HS-27A (cell line): ENCODE measurements around the gene AP3D1.

ENCODE experiments used
- DNase-seq: peaks from one replicate; pipeline ENCODE4 v3.0.0-alpha.2; 2012; ENCODE audit warnings: low read depth, missing footprints

The AP3D1 gene

DNA sequence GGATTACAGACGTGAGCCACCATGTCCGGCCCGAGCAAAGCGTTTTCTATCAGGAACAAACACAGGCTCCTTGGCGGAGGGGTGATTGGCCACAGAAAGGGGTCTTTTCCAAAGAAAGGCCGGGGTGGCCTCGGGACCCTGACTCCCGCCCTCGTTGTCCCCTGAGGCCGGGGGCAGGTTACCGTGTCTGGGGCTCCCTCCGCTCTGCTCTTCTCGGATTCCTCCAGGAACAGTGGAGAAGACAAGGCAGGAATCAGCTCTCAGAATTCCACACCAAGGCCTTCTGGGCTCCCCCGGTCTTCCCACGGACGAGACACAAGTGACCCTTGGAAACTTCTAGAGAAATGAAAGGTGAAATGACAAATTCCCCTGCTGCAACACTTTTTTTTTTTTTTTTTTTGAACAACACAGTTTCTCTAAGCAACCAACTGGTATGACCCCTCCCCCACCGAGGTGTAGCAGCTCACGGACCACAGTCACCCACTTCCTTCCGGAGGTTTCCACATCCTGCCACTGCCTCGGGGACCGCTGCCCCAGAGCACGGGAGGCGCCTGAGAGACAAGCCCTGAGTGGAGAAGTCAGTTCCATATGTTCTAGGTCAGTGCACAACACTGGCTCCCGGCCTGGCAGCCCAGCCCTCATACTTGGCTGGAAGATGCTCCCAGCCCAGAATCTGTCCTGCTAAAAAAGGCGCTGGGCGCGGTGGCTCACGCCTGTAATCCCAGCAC, 66.2 kb downstream of the AP3D1 start:
- DNase-seq, result no peak

DNA sequence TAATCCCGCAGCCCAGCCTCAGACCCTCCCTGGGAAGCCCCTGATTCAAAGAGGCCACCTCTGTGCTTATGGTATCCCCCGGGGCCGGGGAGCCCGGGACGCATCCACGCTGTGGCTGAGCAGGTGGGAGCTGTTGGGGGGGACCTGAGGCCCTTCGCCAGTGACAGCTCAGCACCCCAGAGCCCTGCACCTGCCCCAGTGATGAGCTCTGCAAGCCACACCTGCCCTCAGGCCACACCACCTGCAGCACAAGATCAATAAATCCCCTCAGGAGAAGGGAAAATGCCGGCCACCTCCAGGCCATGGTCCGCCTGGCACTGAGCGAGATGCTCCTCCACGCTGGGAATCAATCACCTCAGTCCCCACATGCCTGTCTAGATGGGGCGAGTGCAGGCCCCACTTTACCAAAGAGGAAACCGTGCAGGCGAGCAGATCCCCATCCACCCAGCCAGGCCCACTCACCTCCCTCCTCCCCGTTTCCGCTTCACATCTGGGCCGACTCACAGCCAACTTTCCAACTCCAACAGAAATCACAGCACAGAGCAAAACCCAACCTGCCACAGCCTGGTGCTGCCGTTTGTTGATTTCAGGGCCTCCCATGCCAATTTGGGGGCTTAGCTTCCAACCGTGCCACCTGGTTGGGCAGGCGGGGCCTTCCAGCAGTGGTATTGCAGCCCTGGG, 68.1 kb downstream of the AP3D1 start:
- no peak for DNase-seq

DNA sequence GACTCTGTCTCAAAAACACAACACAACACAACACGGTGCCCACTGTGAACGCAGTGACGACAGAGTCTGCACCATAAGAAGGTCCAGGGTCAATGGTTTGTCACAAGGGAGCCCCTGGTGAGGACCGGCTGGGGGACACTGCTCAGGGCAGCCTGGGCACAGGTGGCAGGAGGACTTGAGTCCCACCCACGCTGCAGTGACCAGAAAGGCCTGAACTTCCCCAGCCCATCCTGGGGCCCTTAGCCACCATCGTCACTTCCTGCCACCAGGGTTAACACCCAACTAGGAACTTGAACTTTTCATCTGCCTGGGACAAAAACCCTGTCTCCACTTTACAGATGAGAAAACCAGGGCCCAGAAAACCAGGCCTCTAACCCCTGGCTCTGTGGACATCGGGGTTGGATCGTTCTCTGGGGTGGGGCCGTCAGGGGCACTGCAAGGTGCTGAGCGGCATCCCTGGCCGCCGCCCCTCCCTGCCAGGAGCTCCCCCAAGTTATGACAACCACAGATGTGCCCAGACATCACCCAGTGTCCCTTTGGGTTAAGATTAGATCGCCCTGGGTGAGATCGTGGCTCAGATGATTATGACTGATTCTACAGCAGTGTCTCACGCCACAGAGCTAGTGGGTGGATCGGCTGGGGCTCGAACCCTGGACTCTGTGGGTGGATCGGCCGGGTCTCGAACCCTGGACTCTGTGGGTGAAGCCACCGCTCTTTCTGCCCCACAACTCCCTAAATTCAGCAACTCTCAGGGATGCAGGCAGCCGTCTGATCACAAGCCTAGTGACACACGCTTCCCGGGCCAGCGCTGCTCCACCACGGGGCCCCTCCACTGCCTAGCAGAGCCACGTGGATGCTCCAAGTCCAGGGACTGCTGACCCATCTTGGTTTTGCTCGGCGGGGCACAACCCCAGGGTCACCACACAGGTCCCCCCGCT, 69.2 kb downstream of the AP3D1 start:
- DNase-seq, result no peak

DNA sequence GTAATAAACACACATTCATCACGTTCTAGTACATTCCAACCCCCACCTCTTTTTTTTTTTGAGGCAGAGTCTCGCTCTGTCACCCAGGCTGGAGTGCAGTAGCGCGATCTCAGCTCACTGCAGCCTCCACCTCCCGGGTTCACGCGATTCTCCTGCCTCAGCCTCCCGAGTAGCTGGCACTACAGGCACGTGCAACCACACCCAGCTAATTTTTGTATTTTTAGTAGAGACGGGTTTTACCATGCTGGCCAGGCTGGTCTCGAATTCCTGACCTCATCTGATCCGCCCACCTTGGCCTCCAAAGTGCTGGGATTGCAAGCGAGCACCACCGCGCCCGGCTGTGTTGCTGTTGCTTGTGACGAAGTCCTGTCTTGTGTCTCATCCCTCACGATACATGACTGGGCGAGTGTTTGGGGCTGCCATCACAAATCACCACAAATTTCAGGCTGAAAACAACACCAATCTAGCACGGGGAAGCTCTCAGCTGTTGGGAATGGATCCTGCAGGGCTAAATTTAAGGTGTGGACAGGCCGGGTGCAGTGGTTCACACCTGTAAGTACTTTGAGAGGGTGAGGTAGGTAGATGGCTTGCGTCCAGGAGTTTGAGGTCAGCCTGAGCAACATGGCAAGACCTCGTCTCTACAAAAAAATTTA, 70.9 kb downstream of the AP3D1 start:
- DNase-seq, result no peak

DNA sequence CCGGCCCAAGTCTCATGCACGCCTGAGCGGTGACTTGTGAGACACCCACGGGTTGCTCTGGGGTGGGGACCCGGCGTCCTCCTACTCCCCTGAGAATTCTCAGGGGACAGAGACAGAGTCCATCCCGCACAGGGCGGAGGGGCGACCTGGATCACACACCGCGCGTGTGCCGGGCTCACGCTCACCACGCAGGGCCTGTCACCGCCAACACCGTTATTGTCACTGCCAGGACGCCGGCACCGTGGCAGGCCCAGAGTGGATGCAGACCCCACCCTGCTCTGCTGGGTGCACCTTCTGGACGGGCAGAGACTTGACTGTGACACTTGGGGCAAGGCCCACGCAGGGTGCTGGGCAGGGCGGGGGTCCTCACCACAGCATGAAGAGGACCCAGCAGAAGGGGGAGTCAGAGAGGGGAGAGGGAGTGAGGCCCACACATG, 71.5 kb downstream of the AP3D1 start:
- DNase-seq, result no peak

DNA sequence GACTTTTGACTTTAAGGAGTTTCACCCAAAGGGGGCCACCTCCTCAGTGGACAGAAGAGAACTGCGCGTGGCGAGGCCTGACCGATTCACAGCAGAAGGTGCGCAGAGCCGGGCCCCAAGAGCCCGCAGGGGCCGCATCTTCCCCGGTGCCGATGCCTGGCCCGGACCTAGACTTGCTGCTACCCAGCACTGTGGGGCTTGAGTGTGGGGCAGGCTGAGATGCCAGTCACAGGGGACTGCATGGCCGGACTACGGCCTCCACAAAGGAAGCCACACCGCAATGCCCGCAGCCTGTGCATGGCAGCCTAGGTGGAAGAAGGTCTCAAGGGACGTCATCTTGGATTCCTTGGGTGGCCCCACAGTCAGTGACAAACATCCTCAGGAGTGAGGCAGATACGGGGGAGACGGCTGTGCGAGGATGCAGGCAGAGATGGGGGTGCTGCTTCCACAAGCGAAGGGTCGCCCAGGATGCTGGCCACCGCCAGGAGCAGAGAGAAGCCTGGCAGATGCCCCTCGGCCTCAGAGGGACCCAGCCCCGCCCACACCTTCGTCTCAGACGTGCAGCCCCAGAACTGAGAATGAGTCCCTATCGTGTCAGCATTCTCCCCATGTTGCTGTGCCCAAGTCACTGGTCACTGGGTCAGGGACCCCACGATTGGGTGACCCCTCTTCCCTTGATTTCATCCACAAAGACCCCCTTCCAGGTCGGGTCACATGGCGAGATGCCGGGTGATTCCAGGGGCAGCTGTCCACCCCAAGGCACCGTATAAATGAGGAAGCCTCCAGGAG, 72.1 kb downstream of the AP3D1 start:
- no peak for DNase-seq

DNA sequence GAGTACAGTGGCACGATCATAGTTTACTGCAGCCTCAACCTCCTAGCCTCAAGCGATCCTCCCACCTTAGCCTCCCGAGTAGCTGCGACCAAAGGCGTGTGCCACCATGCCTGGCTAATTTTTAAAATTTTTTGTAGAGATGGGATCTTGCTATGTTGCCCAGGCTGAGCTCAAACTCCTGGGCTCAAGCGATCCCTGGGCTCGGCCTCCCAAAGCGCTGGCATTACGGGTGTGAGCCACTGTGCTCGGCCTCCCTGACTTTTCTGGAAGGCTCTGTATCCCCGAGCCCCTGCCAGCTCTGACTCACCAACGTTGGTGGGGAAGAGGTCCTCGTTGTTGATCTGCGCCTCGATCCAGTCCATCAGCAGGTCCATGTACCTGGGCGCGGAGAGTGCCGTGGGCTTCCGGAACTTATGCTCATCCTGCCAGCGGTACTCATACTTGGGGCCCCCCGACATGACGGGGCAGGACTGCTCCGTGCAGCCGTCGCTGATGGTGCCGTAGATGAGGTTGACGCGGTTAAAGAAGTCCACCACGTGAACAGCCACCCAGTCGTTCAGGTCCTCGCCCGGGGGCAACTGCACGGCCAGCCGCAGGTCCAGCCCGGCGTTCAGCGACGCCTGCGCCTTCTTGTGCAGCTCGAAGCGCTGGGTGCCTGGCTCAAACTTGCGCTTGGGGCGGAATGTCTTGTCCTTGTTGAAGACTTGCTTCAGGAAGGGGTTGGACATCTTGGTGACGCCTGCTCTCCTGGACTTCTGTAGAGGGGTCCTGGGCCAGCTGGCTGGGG, 73.3 kb downstream of the AP3D1 start:
- no peak for DNase-seq

- no peak for DNase-seq
These were observed 74.0 kb downstream of the AP3D1 start for GRCh38 chr19:2077398-2077797.

DNA sequence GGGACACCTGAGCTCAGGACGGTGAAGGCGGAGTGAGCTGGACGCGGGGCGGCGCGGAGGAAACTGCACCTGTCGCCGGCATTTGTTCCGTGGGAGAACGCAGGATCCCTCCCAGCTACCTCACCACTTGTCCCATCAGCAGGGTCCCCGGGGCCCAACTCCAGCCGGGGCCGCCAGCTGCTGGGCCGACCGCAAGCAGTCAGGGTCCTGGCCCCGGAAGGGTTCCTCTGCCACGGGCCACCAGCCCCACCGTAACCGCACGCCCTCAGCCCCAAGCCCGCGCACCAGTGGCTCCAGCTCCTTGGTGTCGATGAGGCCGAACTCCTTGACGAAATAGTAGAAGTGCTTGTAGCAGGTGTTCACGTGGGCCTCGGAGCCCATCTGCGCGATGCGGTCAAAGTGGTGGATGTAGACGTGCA, 74.8 kb downstream of the AP3D1 start:
- DNase-seq, result no peak

GRCh38 chr19:2072757-2073551, 78.4 kb downstream of the AP3D1 start:
- no peak for DNase-seq

DNA sequence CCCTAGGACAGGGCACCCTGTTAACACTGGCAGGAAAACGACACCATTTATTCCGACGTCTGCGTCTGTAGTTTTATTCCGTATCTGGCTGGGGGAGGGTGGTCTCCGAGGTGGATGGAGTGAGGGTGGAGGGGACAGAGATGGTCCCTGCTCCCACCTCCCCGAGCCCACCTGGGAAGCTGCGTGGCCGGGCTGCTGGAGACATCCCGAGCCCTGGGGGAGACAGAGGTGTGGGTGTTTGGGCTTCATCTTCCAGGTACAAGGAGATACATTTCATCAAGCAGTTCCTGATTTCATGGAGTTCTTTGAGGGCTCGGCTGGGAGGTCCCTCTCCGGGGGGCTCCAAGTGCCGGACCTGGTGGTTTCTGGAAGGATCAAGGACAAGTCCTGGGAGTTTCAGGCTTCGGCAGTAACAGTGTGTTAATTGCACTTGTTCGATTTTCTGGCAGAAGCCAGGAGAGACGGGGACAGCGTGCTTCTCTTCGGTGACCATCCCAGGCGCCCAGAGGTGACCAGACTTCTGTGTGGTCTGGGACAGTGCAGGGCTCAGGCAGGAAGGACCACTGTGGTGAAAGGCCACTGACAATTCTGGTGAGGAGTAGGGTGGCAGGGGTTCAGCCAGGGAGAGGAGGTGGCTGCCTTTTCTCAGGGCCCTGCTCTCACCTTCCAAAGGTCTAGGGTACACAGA, 80.2 kb downstream of the AP3D1 start:
- DNase-seq, result no peak

DNA sequence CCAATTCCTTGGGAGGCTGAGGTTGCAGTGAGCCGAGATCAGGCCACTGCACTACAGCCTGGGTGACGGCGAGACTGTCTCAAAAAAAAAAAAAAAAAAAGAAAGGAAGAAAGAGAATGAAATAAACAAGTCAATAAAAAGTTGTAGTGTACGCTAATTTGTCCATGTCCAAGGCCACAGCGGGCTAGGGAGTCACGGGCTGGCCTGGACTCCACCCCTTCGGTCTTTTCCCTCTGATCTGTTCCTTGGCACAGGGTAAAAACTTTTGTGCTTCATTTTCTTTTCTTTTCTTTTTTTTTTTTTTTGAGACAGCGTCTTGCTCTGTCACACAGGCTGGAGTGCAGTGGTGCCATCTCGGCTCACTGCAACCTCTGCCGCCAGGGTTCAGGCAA, 80.9 kb downstream of the AP3D1 start:
- DNase-seq, result no peak

GRCh38 chr19:2064788-2065524, 86.4 kb downstream of the AP3D1 start:
- no peak for DNase-seq

DNA sequence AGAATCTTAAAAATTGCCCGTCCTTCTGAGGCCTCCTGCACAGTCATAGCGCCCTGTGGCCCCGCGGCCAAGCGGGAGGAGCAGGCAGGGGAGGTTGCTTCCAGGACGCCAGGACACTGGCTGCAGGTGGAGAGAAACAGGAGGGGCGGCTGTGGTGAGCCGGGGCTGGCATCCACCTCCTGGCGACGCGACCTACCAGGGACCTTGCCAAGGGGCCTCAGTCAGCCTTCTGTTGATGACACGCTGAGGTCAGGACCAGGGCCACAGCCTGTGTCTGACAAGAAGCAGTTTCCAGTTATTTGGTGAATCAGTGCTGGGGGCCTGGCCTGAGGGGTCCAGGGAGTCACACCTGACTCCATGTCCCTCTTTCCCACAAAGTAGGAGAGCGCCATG, 87.0 kb downstream of the AP3D1 start:
- no peak for DNase-seq

DNA sequence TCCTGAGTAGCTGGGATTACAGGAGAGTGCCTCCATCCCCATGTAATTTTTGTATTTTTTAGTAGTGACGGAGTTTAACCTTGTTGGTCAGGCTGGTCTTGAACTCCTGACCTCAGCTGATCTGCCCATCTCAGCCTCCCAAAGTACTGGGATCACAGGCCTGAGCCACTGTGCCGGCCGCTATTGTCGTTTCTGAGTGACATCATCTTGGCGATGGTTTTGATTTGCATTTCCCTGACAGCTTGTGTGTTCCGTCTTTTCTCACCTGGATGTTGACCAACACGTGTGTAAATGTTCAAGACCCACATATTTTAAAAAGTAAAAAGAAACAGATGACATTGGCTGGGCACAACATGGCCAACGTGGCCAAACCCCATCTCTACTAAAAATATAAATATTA, 87.5 kb downstream of the AP3D1 start:
- no peak for DNase-seq

- DNase-seq, result no peak
These were observed 88.6 kb downstream of the AP3D1 start for GRCh38 chr19:2062770-2063169.

- DNase-seq, result no peak
These were observed 89.0 kb downstream of the AP3D1 start for GRCh38 chr19:2062389-2062729.
